HG03520 (cell line): Measurements from ENCODE around the gene PARD3B.

Source experiments
- ATAC-seq: cut with Tn5 transposase; IDR thresholded peaks from one replicate; pipeline ENCODE4 v1.9.1; 2021; ENCODE audit warnings: mild to moderate bottlenecking, moderate library complexity; ENCODE audit not compliant: unreplicated experiment

PARD3B gene

GRCh38 chr2:205288686-205289085, 743.4 kb downstream of the PARD3B start:
- no peak for ATAC-seq

- ATAC-seq: no peak
Observed at GRCh38 chr2:205290299-205290698, 745.0 kb downstream of the PARD3B start.

- no peak for ATAC-seq
Observed at GRCh38 chr2:205292665-205293295, 747.5 kb downstream of the PARD3B start.

- no peak for ATAC-seq
Observed at GRCh38 chr2:205293559-205293958, 748.3 kb downstream of the PARD3B start.

GRCh38 chr2:205296959-205297358, 751.7 kb downstream of the PARD3B start:
- no peak for ATAC-seq

- ATAC-seq: no peak
Observed at GRCh38 chr2:205297368-205297767, 752.1 kb downstream of the PARD3B start.

GRCh38 chr2:205297846-205298245, 752.6 kb downstream of the PARD3B start:
- ATAC-seq: no peak

- no peak for ATAC-seq
Observed at GRCh38 chr2:205311201-205311600, 765.9 kb downstream of the PARD3B start.

GRCh38 chr2:205321231-205321630, 776.0 kb downstream of the PARD3B start:
- no peak for ATAC-seq

GRCh38 chr2:205323929-205324328, 778.7 kb downstream of the PARD3B start:
- ATAC-seq: no peak

- peak; percentile 67 for ATAC-seq
Observed at GRCh38 chr2:205324355-205324754, 779.1 kb downstream of the PARD3B start.

- ATAC-seq: no peak
Observed at GRCh38 chr2:205333351-205333750, 788.1 kb downstream of the PARD3B start.

- ATAC-seq: no peak
Observed at GRCh38 chr2:205337274-205337673, 792.0 kb downstream of the PARD3B start.

GRCh38 chr2:205338156-205338555, 792.9 kb downstream of the PARD3B start:
- ATAC-seq: no peak

GRCh38 chr2:205343103-205343502, 797.8 kb downstream of the PARD3B start:
- ATAC-seq: no peak

- no peak for ATAC-seq
Observed at GRCh38 chr2:205346649-205347048, 801.4 kb downstream of the PARD3B start.

GRCh38 chr2:205347899-205348298, 802.6 kb downstream of the PARD3B start:
- no peak for ATAC-seq

- no peak for ATAC-seq
Observed at GRCh38 chr2:205352094-205352493, 806.8 kb downstream of the PARD3B start.

GRCh38 chr2:205352593-205352992, 807.3 kb downstream of the PARD3B start:
- ATAC-seq: no peak

GRCh38 chr2:205357732-205358131, 812.5 kb downstream of the PARD3B start:
- ATAC-seq: no peak

GRCh38 chr2:205358351-205358815, 813.1 kb downstream of the PARD3B start:
- no peak for ATAC-seq

GRCh38 chr2:205361272-205361671, 816.0 kb downstream of the PARD3B start:
- ATAC-seq: no peak

- ATAC-seq: no peak
Observed at GRCh38 chr2:205361970-205362369, 816.7 kb downstream of the PARD3B start.
